ENCODE data around the gene AKAP12.
"Not testable (repeated sequence)": the region's sequence is repeated elsewhere in the genome, so short reads cannot be mapped to it uniquely, and the experiment has no call there.

Gene AKAP12

GRCh38 chr6:151341476-151342195 lies 101.9 kb downstream of the AKAP12 start:
- Histone ChIP-seq H3K4me3 (ENCODE audit: low read length) (no peak overlapping the region), H3K36me3 (replicated peaks; ENCODE audit: insufficient read depth, low read length) (no peaks in the 10 kb centered on the region), H3K9me3 (replicated peaks; ENCODE audit: insufficient read depth, low read length) (no peaks in the 10 kb centered on the region), H2AFZ (ENCODE audit: low read length) (no peak overlapping the region), H4K20me1 (ENCODE audit: insufficient read depth, low read length) (no peaks in the 10 kb centered on the region), H3K4me1 (ENCODE audit: low read length) (no peaks in the 10 kb centered on the region), H3K27me3 (replicated peaks; ENCODE audit: insufficient read depth, low read length) (no peaks in the 10 kb centered on the region), H3F3A (ENCODE audit: insufficient read depth, low read length) (no peaks in the 10 kb centered on the region), H3K79me2 (ENCODE audit: low read length) (no peaks in the 10 kb centered on the region), H3K9ac (ENCODE audit: low read length) (no peak overlapping the region), H3K9me2 (replicated peaks; ENCODE audit: insufficient read depth, low read length) (no peaks in the 10 kb centered on the region), H3K4me2 (ENCODE audit: low read depth, low read length) (no peak overlapping the region), H3K27ac (ENCODE audit: low read length) (no peak overlapping the region)
- no peak for DNase-seq
- TF ChIP-seq EZH2phosphoT487 (IDR thresholded peaks at IDR 0.05; ENCODE audit: low read length), result no peak
- TF ChIP-seq, protein P1, sequence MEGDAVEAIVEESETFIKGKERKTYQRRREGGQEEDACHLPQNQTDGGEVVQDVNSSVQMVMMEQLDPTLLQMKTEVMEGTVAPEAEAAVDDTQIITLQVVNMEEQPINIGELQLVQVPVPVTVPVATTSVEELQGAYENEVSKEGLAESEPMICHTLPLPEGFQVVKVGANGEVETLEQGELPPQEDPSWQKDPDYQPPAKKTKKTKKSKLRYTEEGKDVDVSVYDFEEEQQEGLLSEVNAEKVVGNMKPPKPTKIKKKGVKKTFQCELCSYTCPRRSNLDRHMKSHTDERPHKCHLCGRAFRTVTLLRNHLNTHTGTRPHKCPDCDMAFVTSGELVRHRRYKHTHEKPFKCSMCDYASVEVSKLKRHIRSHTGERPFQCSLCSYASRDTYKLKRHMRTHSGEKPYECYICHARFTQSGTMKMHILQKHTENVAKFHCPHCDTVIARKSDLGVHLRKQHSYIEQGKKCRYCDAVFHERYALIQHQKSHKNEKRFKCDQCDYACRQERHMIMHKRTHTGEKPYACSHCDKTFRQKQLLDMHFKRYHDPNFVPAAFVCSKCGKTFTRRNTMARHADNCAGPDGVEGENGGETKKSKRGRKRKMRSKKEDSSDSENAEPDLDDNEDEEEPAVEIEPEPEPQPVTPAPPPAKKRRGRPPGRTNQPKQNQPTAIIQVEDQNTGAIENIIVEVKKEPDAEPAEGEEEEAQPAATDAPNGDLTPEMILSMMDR (IDR thresholded peaks at IDR 0.05; ENCODE audit: low read length), result no peak
- no peak for TF ChIP-seq EZH2 (optimal IDR thresholded peaks at IDR 0.05; ENCODE audit: low read depth, low read length)

GRCh38 chr6:151342750-151343149 lies 103.0 kb downstream of the AKAP12 start:
- not testable (repeated sequence) for H3K4me1 ChIP-seq (ENCODE audit: low read length); H2AFZ ChIP-seq (ENCODE audit: low read length); H3K27me3 ChIP-seq (replicated peaks; ENCODE audit: insufficient read depth, low read length); DNase-seq; H3F3A ChIP-seq (ENCODE audit: insufficient read depth, low read length); H3K4me3 ChIP-seq (ENCODE audit: low read length); H3K36me3 ChIP-seq (replicated peaks; ENCODE audit: insufficient read depth, low read length); H4K20me1 ChIP-seq (ENCODE audit: insufficient read depth, low read length); H3K9ac ChIP-seq (ENCODE audit: low read length); H3K27ac ChIP-seq (ENCODE audit: low read length); H3K9me2 ChIP-seq (replicated peaks; ENCODE audit: insufficient read depth, low read length); H3K4me2 ChIP-seq (ENCODE audit: low read depth, low read length); H3K79me2 ChIP-seq (ENCODE audit: low read length); H3K9me3 ChIP-seq (replicated peaks; ENCODE audit: insufficient read depth, low read length)

- TF ChIP-seq EZH2phosphoT487 (IDR thresholded peaks at IDR 0.05; ENCODE audit: low read length) (no peak), EZH2 (optimal IDR thresholded peaks at IDR 0.05; ENCODE audit: low read depth, low read length) (no peak)
- TF ChIP-seq, protein P1 (IDR thresholded peaks at IDR 0.05; ENCODE audit: low read length), result no peak
- Histone ChIP-seq H2AFZ (ENCODE audit: low read length) (no peak overlapping the region), H3K27ac (ENCODE audit: low read length) (no peak overlapping the region), H3F3A (ENCODE audit: insufficient read depth, low read length) (no peaks in the 10 kb centered on the region), H3K4me1 (ENCODE audit: low read length) (no peaks in the 10 kb centered on the region), H3K36me3 (replicated peaks; ENCODE audit: insufficient read depth, low read length) (no peaks in the 10 kb centered on the region), H3K4me2 (ENCODE audit: low read depth, low read length) (no peak overlapping the region), H3K9me2 (replicated peaks; ENCODE audit: insufficient read depth, low read length) (no peaks in the 10 kb centered on the region), H3K9me3 (replicated peaks; ENCODE audit: insufficient read depth, low read length) (no peaks in the 10 kb centered on the region), H3K9ac (ENCODE audit: low read length) (no peak overlapping the region), H3K27me3 (replicated peaks; ENCODE audit: insufficient read depth, low read length) (no peaks in the 10 kb centered on the region), H4K20me1 (ENCODE audit: insufficient read depth, low read length) (no peaks in the 10 kb centered on the region), H3K4me3 (ENCODE audit: low read length) (no peak overlapping the region), H3K79me2 (ENCODE audit: low read length) (no peaks in the 10 kb centered on the region)
- DNase-seq, result no peak
These were observed 110.0 kb downstream of the AKAP12 start for GRCh38 chr6:151349651-151350270.

Measured in MM.1S (cell line).